ENCODE measurements around the gene KRTAP4-8. TPM values are rescaled to one million over a fixed set of nuclear protein-coding genes. Genes with fewer than 3 reads are reported as not detected.
"Not testable (repeated sequence)": the region's sequence is repeated elsewhere in the genome, so short reads cannot be mapped to it uniquely, and the experiment has no call there.

Gene KRTAP4-8
- total RNA-seq, 1 experiment from 2014 or later: not detected

DNA sequence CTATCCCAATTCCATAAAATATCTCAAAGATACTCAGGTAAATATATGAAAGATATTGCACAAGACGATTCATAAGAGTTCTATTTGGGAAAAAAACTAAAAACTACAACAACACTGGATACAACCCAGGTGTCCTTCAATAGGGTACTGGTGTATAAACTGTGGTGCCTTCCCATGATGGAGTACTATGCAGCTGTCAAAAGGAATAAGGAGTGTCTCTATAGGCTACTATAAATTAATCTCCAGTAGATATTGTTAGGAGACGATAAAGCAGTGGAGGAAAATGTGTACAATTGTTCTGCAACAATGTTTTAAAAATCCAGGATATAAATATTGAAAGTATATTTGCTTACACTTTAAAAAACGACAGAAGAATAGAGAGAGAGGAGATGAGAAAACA, 28.5 kb upstream of the KRTAP4-8 start:
- Histone ChIP-seq H3K4me1 (ENCODE audit: insufficient read depth, low read length) (peaks cover 9% of the 10 kb centered on the region), H3K9me3 (ENCODE audit: low read length) (no peaks in the 10 kb centered on the region), H3K9ac (ENCODE audit: low read length) (no peak overlapping the region), H3K9me2 (replicated peaks; ENCODE audit: low read length) (no peaks in the 10 kb centered on the region), H3K27ac (ENCODE audit: low read length) (no peak overlapping the region), H2AFZ (ENCODE audit: low read length) (no peak overlapping the region), H3K27me3 (ENCODE audit: low read length) (no peaks in the 10 kb centered on the region), H3K4me2 (ENCODE audit: low read length) (no peak overlapping the region), H3K36me3 (ENCODE audit: low read depth, low read length) (no peaks in the 10 kb centered on the region), H3F3A (ENCODE audit: low read length, unreplicated experiment) (peaks cover under 1% of the 10 kb centered on the region), H3K79me2 (ENCODE audit: low read length) (no peaks in the 10 kb centered on the region), H3K4me3 (ENCODE audit: low read length) (no peak overlapping the region), H4K20me1 (ENCODE audit: low read length) (no peaks in the 10 kb centered on the region)
- CTCF ChIA-PET: no interaction called here
- ATAC-seq (no peak), DNase-seq (no peak)
- TF ChIP-seq EZH2 (IDR thresholded peaks at IDR 0.05; ENCODE audit: low read length, unreplicated experiment): no peak
- TF ChIP-seq, protein P1, sequence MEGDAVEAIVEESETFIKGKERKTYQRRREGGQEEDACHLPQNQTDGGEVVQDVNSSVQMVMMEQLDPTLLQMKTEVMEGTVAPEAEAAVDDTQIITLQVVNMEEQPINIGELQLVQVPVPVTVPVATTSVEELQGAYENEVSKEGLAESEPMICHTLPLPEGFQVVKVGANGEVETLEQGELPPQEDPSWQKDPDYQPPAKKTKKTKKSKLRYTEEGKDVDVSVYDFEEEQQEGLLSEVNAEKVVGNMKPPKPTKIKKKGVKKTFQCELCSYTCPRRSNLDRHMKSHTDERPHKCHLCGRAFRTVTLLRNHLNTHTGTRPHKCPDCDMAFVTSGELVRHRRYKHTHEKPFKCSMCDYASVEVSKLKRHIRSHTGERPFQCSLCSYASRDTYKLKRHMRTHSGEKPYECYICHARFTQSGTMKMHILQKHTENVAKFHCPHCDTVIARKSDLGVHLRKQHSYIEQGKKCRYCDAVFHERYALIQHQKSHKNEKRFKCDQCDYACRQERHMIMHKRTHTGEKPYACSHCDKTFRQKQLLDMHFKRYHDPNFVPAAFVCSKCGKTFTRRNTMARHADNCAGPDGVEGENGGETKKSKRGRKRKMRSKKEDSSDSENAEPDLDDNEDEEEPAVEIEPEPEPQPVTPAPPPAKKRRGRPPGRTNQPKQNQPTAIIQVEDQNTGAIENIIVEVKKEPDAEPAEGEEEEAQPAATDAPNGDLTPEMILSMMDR (conservative IDR thresholded peaks at IDR 0.05; ENCODE audit: low read depth, low read length): no peak
- intact Hi-C loops (cut with micrococcal nuclease): no loop called here
- BruUV-seq (replicated peaks): no TSS peak
- POLR2A ChIA-PET (ENCODE audit: unreplicated experiment): no interaction called here

DNA sequence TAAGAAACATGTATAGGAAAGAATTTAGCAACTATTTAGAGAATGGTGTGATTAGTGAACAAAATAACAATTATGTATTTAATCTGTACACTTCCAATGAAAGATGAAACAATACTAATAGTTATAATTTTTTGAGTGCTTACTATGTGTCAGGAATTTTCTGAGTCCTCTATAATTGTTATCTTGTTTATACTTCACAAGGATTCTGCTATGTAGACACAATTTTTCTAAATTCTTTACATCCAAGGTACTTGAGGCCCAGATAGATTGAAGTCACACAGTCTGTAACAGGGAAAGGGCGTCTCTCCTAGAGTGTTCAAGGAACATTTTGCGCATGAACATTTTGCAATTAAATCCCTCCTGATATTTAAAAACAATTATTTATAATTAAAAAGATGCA, 27.1 kb upstream of the KRTAP4-8 start:
- ATAC-seq (no peak), DNase-seq (no peak)
- no TSS peak for BruUV-seq (replicated peaks)
- H4K20me1 ChIP-seq (ENCODE audit: low read length): no peaks in the 10 kb centered on the region
- no peak overlapping the region for H2AFZ ChIP-seq (ENCODE audit: low read length)
- intact Hi-C loops (cut with micrococcal nuclease): no loop called here
- no peaks in the 10 kb centered on the region for H3K9me2 ChIP-seq (replicated peaks; ENCODE audit: low read length)
- H3K9me3 ChIP-seq (ENCODE audit: low read length): no peaks in the 10 kb centered on the region
- H3K4me2 ChIP-seq (ENCODE audit: low read length): no peak overlapping the region
- TF ChIP-seq, protein P1 (conservative IDR thresholded peaks at IDR 0.05; ENCODE audit: low read depth, low read length): no peak
- no peak for TF ChIP-seq EZH2phosphoT487 (IDR thresholded peaks at IDR 0.05; ENCODE audit: borderline replicate concordance, low read length)
- no peak for TF ChIP-seq EZH2 (IDR thresholded peaks at IDR 0.05; ENCODE audit: low read length, unreplicated experiment)
- CTCF ChIA-PET: no interaction called here
- no peak overlapping the region for H3K27ac ChIP-seq (ENCODE audit: low read length)
- no peak overlapping the region for H3K9ac ChIP-seq (ENCODE audit: low read length)
- H3K4me1 ChIP-seq (ENCODE audit: insufficient read depth, low read length): no peaks in the 10 kb centered on the region
- H3K79me2 ChIP-seq (ENCODE audit: low read length): no peaks in the 10 kb centered on the region
- POLR2A ChIA-PET (ENCODE audit: unreplicated experiment): interaction anchor here (0.7 kb wide), 1 partner anchor 403 kb away, joined by 3 read pairs; no protein-coding TSS in a partner anchor
- no peaks in the 10 kb centered on the region for H3F3A ChIP-seq (ENCODE audit: low read length, unreplicated experiment)
- H3K27me3 ChIP-seq (ENCODE audit: low read length): no peaks in the 10 kb centered on the region
- H3K4me3 ChIP-seq (ENCODE audit: low read length): no peak overlapping the region
- H3K36me3 ChIP-seq (ENCODE audit: low read depth, low read length): no peaks in the 10 kb centered on the region

DNA sequence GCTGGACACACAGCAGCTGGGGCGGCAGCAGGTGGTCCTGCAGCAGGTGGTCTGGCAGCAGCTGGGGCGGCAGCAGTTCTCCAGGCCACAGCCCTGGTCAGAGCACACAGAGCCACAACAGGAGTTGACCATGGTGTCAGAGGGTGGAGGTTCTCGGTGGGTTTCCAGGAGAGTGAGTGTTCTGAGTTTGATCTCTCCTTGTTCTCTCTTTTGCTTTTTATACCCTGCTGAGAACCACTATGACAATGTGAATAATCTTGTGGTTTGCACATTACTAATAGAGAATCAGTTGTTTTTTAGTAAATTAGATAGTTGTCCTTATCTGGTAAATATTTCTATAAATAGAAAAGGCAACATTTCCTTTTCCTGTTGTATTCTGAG, 26.0 kb upstream of the KRTAP4-8 start, which contains the start of gene KRTAP4-12:
KRTAP4-12 (minus strand) TSS at position 192 of the 381 bp plus-strand sequence; CDS start at position 132, 60 bp downstream.
- DNase-seq; H2AFZ ChIP-seq (ENCODE audit: low read length); H3K9me2 ChIP-seq (replicated peaks; ENCODE audit: low read length); H3K27ac ChIP-seq (ENCODE audit: low read length); H3K36me3 ChIP-seq (ENCODE audit: low read depth, low read length); H3K27me3 ChIP-seq (ENCODE audit: low read length); H3K4me2 ChIP-seq (ENCODE audit: low read length); H3K9ac ChIP-seq (ENCODE audit: low read length); BruUV-seq (replicated peaks); H3K4me1 ChIP-seq (ENCODE audit: insufficient read depth, low read length); H3K4me3 ChIP-seq (ENCODE audit: low read length); H3F3A ChIP-seq (ENCODE audit: low read length, unreplicated experiment); H3K79me2 ChIP-seq (ENCODE audit: low read length); H3K9me3 ChIP-seq (ENCODE audit: low read length); ATAC-seq; intact Hi-C loops (cut with micrococcal nuclease); POLR2A ChIA-PET (ENCODE audit: unreplicated experiment); CTCF ChIA-PET; H4K20me1 ChIP-seq (ENCODE audit: low read length): not testable (repeated sequence)

GRCh38 chr17:41123292-41123990, 25.5 kb upstream of the KRTAP4-8 start:
- H3K79me2 ChIP-seq (ENCODE audit: low read length); H3F3A ChIP-seq (ENCODE audit: low read length, unreplicated experiment); DNase-seq; H3K9me3 ChIP-seq (ENCODE audit: low read length); ATAC-seq; H3K4me2 ChIP-seq (ENCODE audit: low read length); H3K36me3 ChIP-seq (ENCODE audit: low read depth, low read length); H3K4me1 ChIP-seq (ENCODE audit: insufficient read depth, low read length); H3K9me2 ChIP-seq (replicated peaks; ENCODE audit: low read length); intact Hi-C loops (cut with micrococcal nuclease); H4K20me1 ChIP-seq (ENCODE audit: low read length); CTCF ChIA-PET; H3K9ac ChIP-seq (ENCODE audit: low read length); POLR2A ChIA-PET (ENCODE audit: unreplicated experiment); H3K27me3 ChIP-seq (ENCODE audit: low read length); BruUV-seq (replicated peaks); H3K27ac ChIP-seq (ENCODE audit: low read length); H2AFZ ChIP-seq (ENCODE audit: low read length); H3K4me3 ChIP-seq (ENCODE audit: low read length): not testable (repeated sequence)

All from PC-3 (cell line).